PC-9 (cell line): ENCODE measurements around the gene DYSF. TPM values are rescaled to one million over a fixed set of nuclear protein-coding genes. Genes with fewer than 3 reads are reported as not detected.
A peak's percentile ranks its signal among the peaks of the same experiment; 100 is the strongest.

Source experiments
- BruUV-seq: library from RNA; stranded (reverse); fragments of 400-500 nt; replicated peaks from 2 replicates; lab custom pipeline; 2021; lab: Mats Ljungman, UMichigan
- CTCF ChIA-PET: fragments of 300-600 bp; sonication (Branson Sonifier 250); formaldehyde crosslinking; loops from one replicate; lab custom pipeline; 2022; ENCODE audit warnings: antibody characterized with exemption; lab: Charles Lee
- POLR2A ChIA-PET: fragments of 300-600 bp; sonication (Branson Sonifier 250); formaldehyde crosslinking; loops from one replicate; lab custom pipeline; 2022; ENCODE audit warnings: antibody characterized with exemption; ENCODE audit not compliant: unreplicated experiment; lab: Charles Lee
- DNase-seq, 2 experiments: peaks; one replicate each; pipeline versions ENCODE4 v3.0.0 to v3.0.0-alpha.2; 2015 to 2022; ENCODE audit warnings: mixed read lengths in 1 of 2
- H2AFZ ChIP-seq: fragments of 200-600 bp; sonication (generic); 2 replicates; pipeline ENCODE4 v1.8.1; 2017; ENCODE audit warnings: antibody characterized with exemption
- H3F3A ChIP-seq: fragments of 200-600 bp; sonication (generic); 2 replicates; pipeline ENCODE4 v1.8.1; 2017; ENCODE audit warnings: antibody characterized with exemption, mild to moderate bottlenecking, low read depth; ENCODE audit not compliant: insufficient read depth
- H3K27ac ChIP-seq: fragments of 200-600 bp; sonication (generic); 2 replicates; pipeline ENCODE4 v1.6.1; 2016; ENCODE audit warnings: mixed run types
- H3K27me3 ChIP-seq: fragments of 200-600 bp; sonication (generic); 2 replicates; pipeline ENCODE4 v1.6.1; 2016; ENCODE audit warnings: low read depth, mixed run types; ENCODE audit not compliant: insufficient read depth
- H3K36me3 ChIP-seq: fragments of 200-600 bp; sonication (generic); 2 replicates; pipeline ENCODE4 v1.6.1; 2016; ENCODE audit warnings: low read depth, mixed run types
- H3K4me1 ChIP-seq: fragments of 200-600 bp; sonication (generic); replicated peaks from 2 replicates; pipeline ENCODE4 v1.6.1; 2016; ENCODE audit warnings: mixed run types; ENCODE audit not compliant: insufficient read depth
- H3K4me2 ChIP-seq: fragments of 200-600 bp; sonication (generic); 2 replicates; pipeline ENCODE4 v1.6.1; 2017; ENCODE audit warnings: mixed run types
- H3K4me3 ChIP-seq: fragments of 200-600 bp; sonication (generic); 2 replicates; pipeline ENCODE4 v1.6.1; 2016; ENCODE audit warnings: mixed run types
- H3K79me2 ChIP-seq: fragments of 200-600 bp; sonication (generic); 2 replicates; pipeline ENCODE4 v1.6.1; 2017; ENCODE audit warnings: low read depth, mixed run types
- H3K9me2 ChIP-seq: fragments of 200-600 bp; sonication (generic); 2 replicates; pipeline ENCODE4 v1.8.1; 2017; ENCODE audit warnings: mild to moderate bottlenecking; ENCODE audit not compliant: insufficient read depth
- H3K9me3 ChIP-seq: fragments of 200-600 bp; sonication (generic); 2 replicates; pipeline ENCODE4 v1.8.1; 2016; ENCODE audit warnings: low read depth; ENCODE audit not compliant: insufficient read depth
- H4K20me1 ChIP-seq: fragments of 200-600 bp; sonication (generic); 2 replicates; pipeline ENCODE4 v1.8.1; 2017; ENCODE audit not compliant: insufficient read depth
- CTCF ChIP-seq: fragments of 200-600 bp; sonication (generic); conservative IDR thresholded peaks from 2 replicates; pipeline ENCODE4 v1.6.1; 2017; ENCODE audit warnings: mixed run types, antibody characterized with exemption, mild to moderate bottlenecking, moderate library complexity
- EZH2 ChIP-seq: fragments of 200-600 bp; sonication (generic); IDR thresholded peaks from 2 replicates; pipeline ENCODE4 v1.8.0; 2017; ENCODE audit warnings: antibody characterized with exemption, low read depth
- intact Hi-C: fragments of 100-400 bp; cut with micrococcal nuclease; formaldehyde crosslinking; loops from one replicate; pipeline ENCODE4 v1.10.0; 2022; ENCODE audit not compliant: unreplicated experiment
- total RNA-seq: library from RNA; stranded (reverse); gene quantifications from 2 replicates; pipeline ENCODE4 v1.2.3, GENCODE V29; 2021

The DYSF gene
- total RNA-seq, 1 experiment from 2014 or later = 12.2 TPM

GRCh38 chr2:71531522-71532047 is 78.2 kb downstream of the DYSF start:
- ChIA-PET POLR2A (no interaction called here), CTCF (interaction anchor here (0.6 kb wide), 1 partner anchor 1632 kb away, joined by 16 read pairs; no protein-coding TSS in a partner anchor)
- Histone ChIP-seq H2AFZ (no peak overlapping the region), H3K9me3 (0 out of 2 replicates have a peak, but pooled peaks cover 6% of the 10 kb centered on the region), H3K4me2 (no peak overlapping the region), H3K4me3 (no peak overlapping the region), H3K27me3 (no peaks in the 10 kb centered on the region), H3K4me1 (peaks cover 10% of the 10 kb centered on the region; the same call in 1 of the 2 replicates), H3K36me3 (no peaks in the 10 kb centered on the region; the same call in 1 of the 2 replicates), H3F3A (no peaks in the 10 kb centered on the region), H3K27ac (peak overlapping the region; percentile 29), H4K20me1 (no peaks in the 10 kb centered on the region), H3K79me2 (no peaks in the 10 kb centered on the region), H3K9me2 (no peaks in the 10 kb centered on the region)
- intact Hi-C loops = loop anchor here (5.0 kb wide), 2 partner anchors 1216 to 1331 kb away; no protein-coding TSS in a partner anchor
- DNase-seq = peak in 1 of 2 experiments; percentile 82
- BruUV-seq = no TSS peak
- TF ChIP-seq EZH2 (no peak), CTCF (no peak)

GRCh38 chr2:71532327-71532726 is 79.0 kb downstream of the DYSF start:
- CTCF ChIA-PET = no interaction called here

GRCh38 chr2:71534201-71534600 is 80.8 kb downstream of the DYSF start:
- Histone ChIP-seq H3K79me2 (no peaks in the 10 kb centered on the region), H4K20me1 (no peaks in the 10 kb centered on the region), H3F3A (no peaks in the 10 kb centered on the region), H3K4me1 (peaks cover 10% of the 10 kb centered on the region; the same call in 1 of the 2 replicates), H3K9me2 (no peaks in the 10 kb centered on the region), H3K27ac (no peak overlapping the region), H3K9me3 (0 out of 2 replicates have a peak, but pooled peaks cover 6% of the 10 kb centered on the region), H3K4me2 (no peak overlapping the region), H2AFZ (no peak overlapping the region), H3K36me3 (no peaks in the 10 kb centered on the region; the same call in 1 of the 2 replicates), H3K4me3 (no peak overlapping the region), H3K27me3 (no peaks in the 10 kb centered on the region)
- intact Hi-C loops = loop anchor here (5.0 kb wide), 2 partner anchors 1213 to 1328 kb away; no protein-coding TSS in a partner anchor
- no peak for DNase-seq
- ChIA-PET CTCF (no interaction called here), POLR2A (no interaction called here)
- TF ChIP-seq EZH2 (no peak), CTCF (no peak)
- BruUV-seq = no TSS peak

More at GRCh38 chr2:71532327-71532726, 79.0 kb downstream of the DYSF start:
- no peak for DNase-seq
- Histone ChIP-seq H3K36me3 (no peaks in the 10 kb centered on the region; the same call in 1 of the 2 replicates), H3K27me3 (no peaks in the 10 kb centered on the region), H3F3A (no peaks in the 10 kb centered on the region), H3K4me3 (no peak overlapping the region), H3K4me2 (no peak overlapping the region), H3K79me2 (no peaks in the 10 kb centered on the region), H3K27ac (peak overlapping the region; percentile 29), H3K9me3 (0 out of 2 replicates have a peak, but pooled peaks cover 6% of the 10 kb centered on the region), H2AFZ (no peak overlapping the region), H4K20me1 (no peaks in the 10 kb centered on the region), H3K9me2 (no peaks in the 10 kb centered on the region), H3K4me1 (peaks cover 10% of the 10 kb centered on the region; the same call in 1 of the 2 replicates)
- TF ChIP-seq EZH2 (no peak), CTCF (no peak)
- POLR2A ChIA-PET = no interaction called here
- intact Hi-C loops = loop anchor here (5.0 kb wide), 2 partner anchors 1215 to 1330 kb away; no protein-coding TSS in a partner anchor
- BruUV-seq = no TSS peak
